Prostate gland (tissue), 2 donors: ENCODE results near the gene ANKRD11. TPM values are rescaled to one million over a fixed set of nuclear protein-coding genes. Genes with fewer than 3 reads are reported as not detected.

Experiments
- DNase-seq: peaks from one replicate; pipeline ENCODE4 v3.0.0-alpha.2; 2019; ENCODE audit warnings: low spot score
- H3K27ac ChIP-seq, 2 donors: fragments of 200-600 bp; sonication (generic); 2 replicates each; pipeline ENCODE4 v1.5.1; 2017 to 2019
- H3K27me3 ChIP-seq: fragments of 200-600 bp; sonication (generic); replicated peaks from 2 replicates; pipeline ENCODE4 v1.5.1; 2019; ENCODE audit not compliant: insufficient read depth
- H3K36me3 ChIP-seq, 2 donors: fragments of 200-600 bp; sonication (generic); 1 replicate in 1 of 2; 2 replicates in 1 of 2; pipeline versions ENCODE4 v1.5.1 to v1.8.1; 2017 to 2019
- H3K4me1 ChIP-seq: fragments of 200-600 bp; sonication (generic); replicated peaks from 2 replicates; pipeline ENCODE4 v1.5.1; 2019
- H3K4me3 ChIP-seq, 2 donors: fragments of 200-600 bp; sonication (generic); 2 replicates each; pipeline ENCODE4 v1.5.1; 2017 to 2019
- H3K9me3 ChIP-seq: fragments of 200-600 bp; sonication (generic); 2 replicates; pipeline ENCODE4 v1.5.1; 2017
- POLR2A ChIP-seq: fragments of 450-650 bp; IDR thresholded peaks from one replicate; pipeline ENCODE4 v1.6.1; 2016; ENCODE audit warnings: antibody characterized with exemption, mild to moderate bottlenecking
- POLR2AphosphoS5 ChIP-seq: sonication (generic); formaldehyde crosslinking; IDR thresholded peaks from one replicate; pipeline ENCODE4 v1.6.1; 2017; ENCODE audit warnings: antibody characterized with exemption
- WGBS: methylation state at CpG from one replicate; pipeline ENCODE4 v1.1.5; 2018; 5-methylcytosine and 5-hydroxymethylcytosine counted together
- intact Hi-C: fragments of 100-400 bp; cut with DNase I; formaldehyde crosslinking; loops from one replicate; pipeline ENCODE4 v1.14.2; 2022
- total RNA-seq, 2 donors: library from RNA; depleted of rRNA; stranded (reverse); fragments of >200 nt; gene quantifications; one replicate each; pipeline ENCODE4 v1.1.0, GENCODE V29; 2016
- TF ChIP-seq, protein P1 (sequence below), 4 experiments: fragments of 200-600 bp in 2 of 4; fragments of 450-650 bp in 2 of 4; sonication (generic) in 2 of 4; IDR thresholded peaks; 1 replicate in 3 of 4; 2 replicates in 1 of 4; pipeline ENCODE4 v1.5.1; 2016 to 2019; ENCODE audit warnings: antibody characterized with exemption in 4 of 4, mild to moderate bottlenecking in 2 of 4, moderate library complexity in 2 of 4

ANKRD11 gene
- total RNA-seq, 2 donors from 2014 or later: 66.2 to 143 TPM

DNA sequence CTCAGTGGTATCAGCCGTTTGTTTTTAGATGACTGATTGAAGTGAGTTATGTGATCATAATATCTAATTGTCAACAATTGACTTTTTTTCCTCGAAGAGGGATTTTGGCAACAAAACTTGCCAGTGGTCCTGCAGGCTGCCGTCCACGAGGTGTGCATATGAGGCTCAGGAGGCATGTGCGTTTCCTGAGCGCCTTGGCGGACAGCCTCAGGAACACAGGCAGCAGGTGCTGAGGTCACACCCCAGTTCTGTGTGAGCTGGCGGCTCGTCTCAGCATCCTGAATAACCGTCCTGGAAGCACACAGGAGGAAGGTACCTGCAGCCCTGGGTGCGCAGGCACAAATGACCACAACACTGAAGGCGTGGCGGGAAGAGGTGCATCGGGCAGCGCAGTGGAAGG is 29.5 kb upstream of the ANKRD11 start:
- intact Hi-C loops: no loop called here
- H3K27ac ChIP-seq: no peak overlapping the region
- 85% methylated on average over 15 of the region's 15 CpGs for WGBS
- no peaks in the 10 kb centered on the region for H3K27me3 ChIP-seq
- DNase-seq: no peak
- H3K9me3 ChIP-seq: no peaks in the 10 kb centered on the region
- no peak overlapping the region for H3K4me3 ChIP-seq
- TF ChIP-seq POLR2AphosphoS5: no peak
- no peaks in the 10 kb centered on the region for H3K4me1 ChIP-seq
- peaks cover 0 to 5% of the 10 kb centered on the region in 2 donors for H3K36me3 ChIP-seq

DNA sequence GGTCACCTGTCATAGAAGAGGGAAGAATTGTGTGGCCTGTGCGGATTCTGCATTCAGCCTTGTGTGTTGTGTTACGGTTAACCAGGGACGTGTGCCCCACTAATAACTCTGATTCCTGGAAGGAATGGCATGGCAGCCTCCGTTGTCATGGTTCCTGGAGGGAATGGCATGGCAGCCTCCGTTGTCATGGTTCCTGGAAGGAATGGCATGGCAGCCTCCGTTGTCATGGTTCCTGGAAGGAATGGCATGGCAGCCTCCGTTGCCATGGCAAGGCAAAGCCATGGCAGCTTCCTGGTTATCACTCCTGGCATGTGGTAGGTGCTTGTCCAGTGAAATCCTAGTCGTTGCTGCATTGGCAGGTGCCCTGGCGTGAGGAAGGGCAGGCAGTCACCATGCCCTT is 26.8 kb upstream of the ANKRD11 start:
- Histone ChIP-seq H3K4me1 (no peaks in the 10 kb centered on the region), H3K27me3 (no peaks in the 10 kb centered on the region), H3K4me3 (no peak overlapping the region), H3K9me3 (no peaks in the 10 kb centered on the region), H3K27ac (no peak overlapping the region), H3K36me3 (peaks cover 0 to 4% of the 10 kb centered on the region in 2 donors)
- TF ChIP-seq POLR2AphosphoS5: no peak
- TF ChIP-seq, protein P1, sequence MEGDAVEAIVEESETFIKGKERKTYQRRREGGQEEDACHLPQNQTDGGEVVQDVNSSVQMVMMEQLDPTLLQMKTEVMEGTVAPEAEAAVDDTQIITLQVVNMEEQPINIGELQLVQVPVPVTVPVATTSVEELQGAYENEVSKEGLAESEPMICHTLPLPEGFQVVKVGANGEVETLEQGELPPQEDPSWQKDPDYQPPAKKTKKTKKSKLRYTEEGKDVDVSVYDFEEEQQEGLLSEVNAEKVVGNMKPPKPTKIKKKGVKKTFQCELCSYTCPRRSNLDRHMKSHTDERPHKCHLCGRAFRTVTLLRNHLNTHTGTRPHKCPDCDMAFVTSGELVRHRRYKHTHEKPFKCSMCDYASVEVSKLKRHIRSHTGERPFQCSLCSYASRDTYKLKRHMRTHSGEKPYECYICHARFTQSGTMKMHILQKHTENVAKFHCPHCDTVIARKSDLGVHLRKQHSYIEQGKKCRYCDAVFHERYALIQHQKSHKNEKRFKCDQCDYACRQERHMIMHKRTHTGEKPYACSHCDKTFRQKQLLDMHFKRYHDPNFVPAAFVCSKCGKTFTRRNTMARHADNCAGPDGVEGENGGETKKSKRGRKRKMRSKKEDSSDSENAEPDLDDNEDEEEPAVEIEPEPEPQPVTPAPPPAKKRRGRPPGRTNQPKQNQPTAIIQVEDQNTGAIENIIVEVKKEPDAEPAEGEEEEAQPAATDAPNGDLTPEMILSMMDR (IDR thresholded peaks at IDR 0.05): no peak
- TF ChIP-seq POLR2A: no peak
- no peak for DNase-seq
- WGBS: 81% methylated on average over 9 of the region's 9 CpGs
- intact Hi-C loops: no loop called here

DNA sequence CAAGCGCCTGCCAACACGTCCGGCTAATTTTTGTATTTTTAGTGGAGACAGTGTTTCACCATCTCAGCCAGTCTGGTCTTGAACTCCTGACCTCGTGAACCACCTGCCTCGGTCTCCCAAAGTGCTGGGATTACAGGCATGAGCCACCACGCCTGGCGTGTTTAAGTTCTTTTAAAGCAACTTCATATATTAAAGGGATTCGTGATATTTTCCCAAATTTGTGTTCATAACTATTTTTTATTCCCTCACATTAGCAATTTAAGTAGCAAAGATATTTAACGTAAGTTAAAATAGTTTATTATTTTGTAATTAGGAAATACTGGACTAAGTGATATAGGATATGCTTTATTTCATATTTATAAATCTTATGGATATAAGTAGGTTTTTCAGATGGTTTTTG is 22.1 kb upstream of the ANKRD11 start:
- no peak overlapping the region for H3K4me3 ChIP-seq
- TF ChIP-seq POLR2AphosphoS5: no peak
- TF ChIP-seq POLR2A: no peak
- TF ChIP-seq, protein P1 (IDR thresholded peaks at IDR 0.05): no peak
- no peak overlapping the region for H3K27ac ChIP-seq
- H3K27me3 ChIP-seq: no peaks in the 10 kb centered on the region
- DNase-seq: no peak
- WGBS: 94% methylated on average over 9 of the region's 9 CpGs
- H3K9me3 ChIP-seq: no peaks in the 10 kb centered on the region
- intact Hi-C loops: no loop called here
- no peaks in the 10 kb centered on the region for H3K4me1 ChIP-seq
- H3K36me3 ChIP-seq: peaks cover 4 to 6% of the 10 kb centered on the region in 2 donors

DNA sequence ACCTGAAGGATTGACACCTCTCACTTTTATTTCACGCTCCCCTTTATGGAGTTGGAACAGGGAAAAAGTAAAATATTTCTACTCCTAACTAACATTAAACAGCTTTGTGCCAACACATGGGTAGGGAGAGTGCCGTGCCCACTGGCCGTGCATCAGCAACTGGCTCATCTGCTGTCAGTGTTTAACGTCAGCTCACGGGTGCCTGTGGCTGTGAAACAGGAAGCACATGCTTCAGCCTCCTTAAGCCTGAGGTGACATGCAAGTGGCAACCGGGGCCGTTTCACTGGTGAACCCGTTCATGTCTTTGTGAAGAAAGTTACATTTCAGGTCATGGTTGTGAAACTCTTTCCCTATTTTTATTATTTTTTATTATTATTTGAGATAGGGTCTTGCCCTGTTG is 21.0 kb upstream of the ANKRD11 start:
- no peaks in the 10 kb centered on the region for H3K27me3 ChIP-seq
- no peaks in the 10 kb centered on the region for H3K9me3 ChIP-seq
- intact Hi-C loops: no loop called here
- peaks cover 6% of the 10 kb centered on the region for H3K4me1 ChIP-seq
- no peak overlapping the region for H3K27ac ChIP-seq
- H3K4me3 ChIP-seq: no peak overlapping the region
- no peak for DNase-seq
- TF ChIP-seq POLR2AphosphoS5 (no peak), POLR2A (no peak)
- TF ChIP-seq, protein P1 (IDR thresholded peaks at IDR 0.05): no peak
- WGBS: 87% methylated on average over 8 of the region's 8 CpGs
- H3K36me3 ChIP-seq: peaks cover 4 to 6% of the 10 kb centered on the region in 2 donors

DNA sequence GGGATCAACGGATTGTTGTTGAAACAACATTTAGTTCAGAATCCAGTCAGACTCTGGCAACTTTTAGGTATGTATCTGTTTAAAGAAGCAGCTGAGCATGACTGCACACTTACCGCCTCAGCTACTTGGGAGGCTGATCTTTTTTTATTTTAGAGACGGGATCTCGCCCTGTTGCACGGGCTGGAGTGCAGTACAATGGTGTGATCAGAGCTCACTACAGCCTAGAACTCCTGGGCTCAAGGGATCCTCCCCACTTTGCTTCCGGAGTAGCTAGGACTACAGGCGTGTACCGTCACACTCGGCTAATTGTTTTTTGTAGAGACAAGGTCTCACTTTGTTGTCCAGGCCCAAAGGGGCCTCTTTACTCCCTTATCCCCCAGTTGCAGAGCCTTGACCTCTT is 20.2 kb upstream of the ANKRD11 start:
- DNase-seq: no peak
- no peaks in the 10 kb centered on the region for H3K9me3 ChIP-seq
- 93% methylated on average over 9 of the region's 9 CpGs for WGBS
- no peaks in the 10 kb centered on the region for H3K27me3 ChIP-seq
- peaks cover 4 to 6% of the 10 kb centered on the region in 2 donors for H3K36me3 ChIP-seq
- intact Hi-C loops: no loop called here
- H3K4me3 ChIP-seq: no peak overlapping the region
- H3K4me1 ChIP-seq: peaks cover 6% of the 10 kb centered on the region
- H3K27ac ChIP-seq: no peak overlapping the region
- TF ChIP-seq POLR2AphosphoS5: no peak
- no peak for TF ChIP-seq POLR2A

DNA sequence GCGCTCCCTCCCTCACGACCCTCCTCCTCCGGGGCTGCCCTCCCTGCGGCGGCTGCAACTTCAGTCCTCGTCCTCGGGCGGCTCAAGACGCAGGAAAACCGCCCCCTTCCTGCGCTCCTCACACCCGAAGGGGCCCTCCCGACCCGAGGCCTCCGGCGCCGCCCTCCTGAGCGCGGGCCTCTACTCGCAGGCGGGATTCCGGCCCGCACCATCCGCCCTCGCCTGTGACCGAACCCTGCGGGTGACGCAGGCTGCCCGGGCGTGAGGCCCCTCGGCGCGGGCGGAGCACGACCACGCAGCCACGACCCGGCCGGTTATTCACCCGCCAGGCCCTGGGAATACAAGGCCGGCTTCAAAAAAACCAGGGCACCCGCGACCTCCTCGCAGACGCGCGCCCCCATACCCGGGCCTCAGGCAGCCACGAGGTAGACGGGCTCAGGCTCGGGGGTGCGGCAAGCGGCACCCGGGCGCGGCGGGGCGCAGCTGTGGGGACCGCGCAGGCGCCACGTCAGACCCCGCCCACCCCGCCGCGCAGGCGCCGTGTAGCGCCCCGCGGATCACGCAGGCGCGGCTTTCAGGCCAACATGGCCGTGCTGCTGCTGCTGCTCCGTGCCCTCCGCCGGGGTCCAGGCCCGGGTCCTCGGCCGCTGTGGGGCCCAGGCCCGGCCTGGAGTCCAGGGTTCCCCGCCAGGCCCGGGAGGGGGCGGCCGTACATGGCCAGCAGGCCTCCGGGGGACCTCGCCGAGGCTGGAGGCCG is 17.7 kb upstream of the ANKRD11 start, which contains the start of gene SPG7:
Gene SPG7 (plus strand): TSS at position 570 of the 757 bp plus-strand sequence. CDS start 15 bp downstream, at position 585.
- Histone ChIP-seq H3K27me3 (no peaks in the 10 kb centered on the region), H3K36me3 (peaks cover 2 to 6% of the 10 kb centered on the region in 2 donors), H3K4me3 (peak within 1 kb of the TSS; percentile 85 to 98), H3K27ac (peak within 1 kb of the TSS; percentile 86 to 88), H3K9me3 (no peaks in the 10 kb centered on the region), H3K4me1 (peaks cover 6% of the 10 kb centered on the region)
- peak; percentile 77 for DNase-seq
- TF ChIP-seq, protein P1 (IDR thresholded peaks at IDR 0.05): peak in 1 of 4 experiments; percentile 20
- peak; percentile 95 for TF ChIP-seq POLR2A
- TF ChIP-seq POLR2AphosphoS5: peak; percentile 37
- intact Hi-C loops: loop anchor here (2.0 to 10.0 kb wide), 4 partner anchors 17 to 263 kb away; partner anchors contain the start of gene ANKRD11
- 1% methylated on average over 43 of the region's 90 CpGs for WGBS
